Loucy (cell line): ENCODE data around the gene ARIH2.

Source experiments
- H2AFZ ChIP-seq: fragments of 200-600 bp; sonication (generic); 2 replicates; pipeline ENCODE4 v1.6.0; 2016; ENCODE audit warnings: antibody characterized with exemption, mild to moderate bottlenecking, low read length, moderate library complexity
- H3F3A ChIP-seq: fragments of 200-600 bp; 2 replicates; pipeline ENCODE4 v1.6.0; 2016; ENCODE audit warnings: antibody characterized with exemption, low read depth, mild to moderate bottlenecking
- H3K27me3 ChIP-seq: fragments of 200-600 bp; sonication (generic); 2 replicates; pipeline ENCODE4 v1.6.1; 2014; ENCODE audit warnings: low read length, mild to moderate bottlenecking; ENCODE audit not compliant: insufficient read depth, poor library complexity, severe bottlenecking
- H3K36me3 ChIP-seq: fragments of 200-600 bp; sonication (generic); 2 replicates; pipeline ENCODE4 v1.6.1; 2016; ENCODE audit warnings: low read length; ENCODE audit not compliant: insufficient read depth
- H3K4me1 ChIP-seq: fragments of 200-600 bp; sonication (generic); 2 replicates; pipeline ENCODE4 v1.5.1; 2014; ENCODE audit warnings: low read length, mild to moderate bottlenecking; ENCODE audit not compliant: insufficient read depth, poor library complexity, severe bottlenecking
- H3K4me2 ChIP-seq: fragments of 200-600 bp; sonication (generic); 2 replicates; pipeline ENCODE4 v1.6.0; 2014; ENCODE audit warnings: antibody characterized with exemption, low read length, low read depth, mild to moderate bottlenecking; ENCODE audit not compliant: poor library complexity, severe bottlenecking
- H3K4me3 ChIP-seq: fragments of 200-600 bp; sonication (generic); 2 replicates; pipeline ENCODE4 v1.5.1; 2014; ENCODE audit warnings: low read length, mild to moderate bottlenecking, mixed read lengths; ENCODE audit not compliant: poor library complexity, severe bottlenecking
- H3K79me2 ChIP-seq: fragments of 200-600 bp; sonication (generic); 2 replicates; pipeline ENCODE4 v1.6.1; 2014; ENCODE audit warnings: low read length; ENCODE audit not compliant: insufficient read depth
- H3K9ac ChIP-seq: fragments of 200-600 bp; sonication (generic); 2 replicates; pipeline ENCODE4 v1.6.0; 2014; ENCODE audit warnings: mild to moderate bottlenecking, low read depth, low read length, moderate library complexity; ENCODE audit not compliant: poor library complexity, severe bottlenecking
- H3K9me2 ChIP-seq: fragments of 200-600 bp; sonication (generic); replicated peaks from 2 replicates; pipeline ENCODE4 v1.6.1; 2016; ENCODE audit warnings: low read depth, low read length, mixed read lengths
- H3K9me3 ChIP-seq: fragments of 200-600 bp; sonication (generic); 2 replicates; pipeline ENCODE4 v1.6.1; 2014; ENCODE audit warnings: mild to moderate bottlenecking, antibody characterized with exemption, low read length, low read depth; ENCODE audit not compliant: insufficient read depth
- H4K20me1 ChIP-seq: fragments of 200-600 bp; sonication (generic); 2 replicates; pipeline ENCODE4 v1.6.0; 2014; ENCODE audit warnings: antibody characterized with exemption, low read length, mild to moderate bottlenecking; ENCODE audit not compliant: insufficient read depth, poor library complexity, severe bottlenecking
- CTCF ChIP-seq: fragments of 200-600 bp; sonication (generic); conservative IDR thresholded peaks from 2 replicates; pipeline ENCODE4 v1.5.1; 2014; ENCODE audit warnings: mild to moderate bottlenecking, antibody characterized with exemption, low read length
- EZH2phosphoT487 ChIP-seq: fragments of 200-600 bp; IDR thresholded peaks from 2 replicates; pipeline ENCODE4 v1.6.1; 2018; ENCODE audit warnings: antibody characterized with exemption, mild to moderate bottlenecking, moderate library complexity, borderline replicate concordance

The ARIH2 gene

DNA sequence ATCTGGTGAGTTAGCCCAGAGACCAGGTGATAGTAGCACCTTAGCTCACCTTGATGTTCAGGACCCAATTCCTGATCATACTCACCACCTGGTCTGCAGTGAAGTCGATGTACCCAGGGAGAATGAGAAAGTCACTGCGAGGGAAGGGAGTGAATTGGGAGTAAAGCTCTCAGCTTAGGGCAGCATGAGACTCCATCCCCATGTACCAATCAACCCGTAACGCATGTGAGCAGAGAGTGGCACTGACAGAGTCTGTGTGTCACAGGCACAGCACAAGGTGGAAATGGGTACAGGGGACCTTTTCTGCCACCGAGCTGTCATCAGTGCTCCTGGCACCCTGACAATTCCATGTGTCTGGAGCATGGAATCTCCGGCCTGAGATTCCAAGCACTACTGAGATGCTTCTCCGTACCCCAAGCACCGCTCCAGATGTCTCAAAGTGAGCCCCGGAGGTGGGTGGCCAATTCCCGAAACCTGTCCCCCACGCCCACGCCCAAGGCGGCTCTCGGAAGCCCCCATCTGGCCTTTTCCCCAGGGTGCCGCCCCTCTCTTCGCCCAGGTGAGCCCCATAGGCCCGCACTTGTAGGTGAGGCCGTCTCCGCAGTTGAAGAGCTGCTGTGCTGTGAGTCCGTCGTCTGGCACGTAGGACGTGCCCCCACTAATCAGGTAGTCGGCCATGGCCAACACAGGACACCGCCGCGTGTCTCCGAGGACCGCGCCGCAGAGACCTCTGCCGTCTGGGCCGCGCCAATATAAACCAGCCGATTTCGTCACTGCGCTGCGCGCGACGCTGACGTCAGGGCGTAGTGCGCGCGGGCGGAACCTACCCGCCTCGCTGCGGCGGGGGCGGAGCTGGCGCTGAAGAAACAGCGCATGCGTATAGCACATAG, 110.3 kb downstream of the ARIH2 start, which contains the start of gene IMPDH2:
Gene IMPDH2 (minus strand): TSS at position 726 of the 890 bp plus-strand sequence. CDS start 48 bp downstream, at position 678.
- peaks cover 51% of the 10 kb centered on the region for H3K79me2 ChIP-seq
- TF ChIP-seq EZH2phosphoT487 (no peak), CTCF (peak; percentile 30; the same call in 1 of the 2 replicates)
- H4K20me1 ChIP-seq, result peaks cover 26% of the 10 kb centered on the region
- peak within 1 kb of the TSS; percentile 97 for H3K4me2 ChIP-seq
- peak within 1 kb of the TSS; percentile 62; the same call in 1 of the 2 replicates for H2AFZ ChIP-seq
- peaks cover 75% of the 10 kb centered on the region for H3K36me3 ChIP-seq
- no peaks in the 10 kb centered on the region for H3K9me2 ChIP-seq
- H3K9me3 ChIP-seq, result no peaks in the 10 kb centered on the region
- H3K4me1 ChIP-seq, result peaks cover 41% of the 10 kb centered on the region
- H3K27me3 ChIP-seq, result no peaks in the 10 kb centered on the region
- no peaks in the 10 kb centered on the region for H3F3A ChIP-seq
- peak within 1 kb of the TSS; percentile 91 for H3K9ac ChIP-seq
- H3K4me3 ChIP-seq, result peak within 1 kb of the TSS; percentile 88

DNA sequence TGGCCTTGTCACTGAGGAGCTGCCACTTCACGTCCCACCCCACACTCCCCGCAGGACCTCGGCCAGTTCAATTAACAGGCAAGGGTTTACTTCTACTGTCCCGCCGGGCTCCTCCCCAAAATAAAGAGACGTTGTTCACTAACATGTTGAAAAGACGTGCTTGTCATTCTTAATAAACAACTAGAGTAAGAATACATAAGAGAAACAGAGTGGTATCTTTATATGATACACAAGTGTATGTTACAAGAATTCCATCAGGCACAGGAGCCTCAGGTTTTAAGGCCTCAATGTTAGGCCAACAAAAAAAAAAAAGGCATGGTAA, 110.9 kb downstream of the ARIH2 start:
- peaks cover 20% of the 10 kb centered on the region for H4K20me1 ChIP-seq
- no peaks in the 10 kb centered on the region for H3K9me2 ChIP-seq
- H3K9ac ChIP-seq, result peak overlapping the region; percentile 91
- H3K4me3 ChIP-seq, result peak overlapping the region; percentile 88
- no peak for TF ChIP-seq CTCF
- TF ChIP-seq EZH2phosphoT487, result no peak
- H3K4me2 ChIP-seq, result peak overlapping the region; percentile 97
- H3K4me1 ChIP-seq, result peaks cover 37% of the 10 kb centered on the region
- peaks cover 72% of the 10 kb centered on the region for H3K36me3 ChIP-seq
- H2AFZ ChIP-seq, result no peak overlapping the region
- H3F3A ChIP-seq, result no peaks in the 10 kb centered on the region
- H3K27me3 ChIP-seq, result no peaks in the 10 kb centered on the region
- H3K9me3 ChIP-seq, result no peaks in the 10 kb centered on the region
- H3K79me2 ChIP-seq, result peaks cover 45% of the 10 kb centered on the region

DNA sequence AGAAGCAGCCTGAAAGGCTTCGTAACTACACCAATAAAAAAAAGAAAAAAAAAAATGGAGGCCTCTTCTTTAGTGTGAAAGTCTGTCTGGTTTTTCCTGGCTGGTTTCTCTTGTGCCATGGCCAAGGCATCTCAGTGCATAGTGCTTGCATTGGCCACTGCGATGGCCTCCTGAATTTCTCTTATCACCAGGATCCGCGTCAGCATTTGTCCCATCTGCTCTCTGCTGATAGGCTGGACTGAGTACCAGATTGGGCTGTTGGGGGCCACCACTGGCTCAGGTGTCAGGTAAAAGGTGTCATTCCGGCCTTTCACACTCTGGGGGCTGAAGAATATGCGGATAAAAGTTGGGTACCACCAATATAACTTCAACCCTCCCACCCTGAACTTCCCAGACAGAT, 111.7 kb downstream of the ARIH2 start:
- H3K27me3 ChIP-seq, result no peaks in the 10 kb centered on the region
- no peaks in the 10 kb centered on the region for H3F3A ChIP-seq
- H4K20me1 ChIP-seq, result peaks cover 12% of the 10 kb centered on the region
- H3K9ac ChIP-seq, result no peak overlapping the region
- H2AFZ ChIP-seq, result no peak overlapping the region
- no peak for TF ChIP-seq EZH2phosphoT487
- H3K9me2 ChIP-seq, result no peaks in the 10 kb centered on the region
- H3K79me2 ChIP-seq, result peaks cover 37% of the 10 kb centered on the region
- H3K4me3 ChIP-seq, result no peak overlapping the region
- peaks cover 32% of the 10 kb centered on the region for H3K4me1 ChIP-seq
- H3K36me3 ChIP-seq, result peaks cover 72% of the 10 kb centered on the region
- no peaks in the 10 kb centered on the region for H3K9me3 ChIP-seq
- no peak overlapping the region for H3K4me2 ChIP-seq
